Fibroblast of skin of back (primary cell): ENCODE measurements around the gene OR4F6. TPM values are rescaled to one million over a fixed set of nuclear protein-coding genes. Genes with fewer than 3 reads are reported as not detected.
A peak's percentile ranks its signal among the peaks of the same experiment; 100 is the strongest.
"Not testable (repeated sequence)": the region's sequence is repeated elsewhere in the genome, so short reads cannot be mapped to it uniquely, and the experiment has no call there.

ENCODE experiments used
- DNase-seq: peaks from one replicate; pipeline ENCODE4 v3.0.0-alpha.2; 2013
- polyA plus RNA-seq, 2 experiments: library from polyadenylated mRNA; unstranded; fragments of 120-200 nt; gene quantifications; one replicate each; pipeline ENCODE4 v1.2.1, GENCODE V29; 2013; ENCODE audit not compliant: insufficient read length in 2 of 2

The OR4F6 gene
- polyA plus RNA-seq (2013, experiment 1 of 2; ENCODE audit: insufficient read length) = not detected
- not detected for polyA plus RNA-seq (2013, experiment 2 of 2; ENCODE audit: insufficient read length)

GRCh38 chr15:101803209-101803608 is at the start of gene OR4F6:
Gene OR4F6, plus strand, starts transcription at chr15:101803509. Its CDS starts 2,211 bp downstream, at chr15:101805720.
- DNase-seq = no peak

GRCh38 chr15:101764669-101765339 is 38.5 kb upstream of the OR4F6 start:
- not testable (repeated sequence) for DNase-seq

- not testable (repeated sequence) for DNase-seq
Observed at GRCh38 chr15:101765340-101765671, 38.0 kb upstream of the OR4F6 start.

- no peak for DNase-seq
Observed at GRCh38 chr15:101765772-101766456, 37.4 kb upstream of the OR4F6 start.

- DNase-seq = not testable (repeated sequence)
Observed at GRCh38 chr15:101767083-101767640, 36.1 kb upstream of the OR4F6 start.

- DNase-seq = no peak
Observed at GRCh38 chr15:101772921-101773320, 30.4 kb upstream of the OR4F6 start.

GRCh38 chr15:101773496-101774100 is 29.7 kb upstream of the OR4F6 start:
- DNase-seq = no peak

- no peak for DNase-seq
Observed at GRCh38 chr15:101775136-101775535, 28.2 kb upstream of the OR4F6 start.

- not testable (repeated sequence) for DNase-seq
Observed at GRCh38 chr15:101778576-101778975, 24.7 kb upstream of the OR4F6 start.

GRCh38 chr15:101780225-101780624 is 23.1 kb upstream of the OR4F6 start:
- peak; percentile 5 for DNase-seq

- no peak for DNase-seq
Observed at GRCh38 chr15:101781928-101782327, 21.4 kb upstream of the OR4F6 start.

- no peak for DNase-seq
Observed at GRCh38 chr15:101784644-101785043, 18.7 kb upstream of the OR4F6 start.

- not testable (repeated sequence) for DNase-seq
Observed at GRCh38 chr15:101786422-101786821, 16.9 kb upstream of the OR4F6 start.

- not testable (repeated sequence) for DNase-seq
Observed at GRCh38 chr15:101788001-101788400, 15.3 kb upstream of the OR4F6 start.

- not testable (repeated sequence) for DNase-seq
Observed at GRCh38 chr15:101788503-101789269, 14.6 kb upstream of the OR4F6 start.

GRCh38 chr15:101790748-101791147 is 12.6 kb upstream of the OR4F6 start:
- not testable (repeated sequence) for DNase-seq

- not testable (repeated sequence) for DNase-seq
Observed at GRCh38 chr15:101793981-101794380, 9.3 kb upstream of the OR4F6 start.

GRCh38 chr15:101795455-101795854 is 7.9 kb upstream of the OR4F6 start:
- DNase-seq = peak; percentile 82

- DNase-seq = no peak
Observed at GRCh38 chr15:101799665-101800064, 3.6 kb upstream of the OR4F6 start.

- no peak for DNase-seq
Observed at GRCh38 chr15:101801048-101801447, 2.3 kb upstream of the OR4F6 start.

- no peak for DNase-seq
Observed at GRCh38 chr15:101803676-101804075, 367 bp downstream of the OR4F6 start.

GRCh38 chr15:101804375-101804774 is 1.1 kb downstream of the OR4F6 start:
- DNase-seq = no peak
